Stomach (tissue), 9 donors: ENCODE measurements around the gene SENP7. TPM values are rescaled to one million over a fixed set of nuclear protein-coding genes. Genes with fewer than 3 reads are reported as not detected.

Experiments used
- DNase-seq, 2 donors: peaks; one replicate each; pipeline versions ENCODE4 v3.0.0 to v3.0.0-alpha.2; 2013 to 2019
- H3K27ac ChIP-seq, 5 donors: fragments of 200-600 bp in 4 of 5; sonication (generic) in 4 of 5; one replicate each; pipeline ENCODE4 v1.5.1; 2013 to 2019; ENCODE audit warnings: mild to moderate bottlenecking in 1 of 5, moderate library complexity in 1 of 5
- H3K27me3 ChIP-seq, 3 donors: fragments of 200-600 bp; sonication (generic); one replicate each; pipeline ENCODE4 v1.5.1; 2017 to 2019; ENCODE audit warnings: mixed run types in 1 of 3
- H3K36me3 ChIP-seq, 4 donors: fragments of 200-600 bp; sonication (generic); 1 replicate in 3 of 4; 2 replicates in 1 of 4; pipeline ENCODE4 v1.5.1; 2016 to 2019
- H3K4me1 ChIP-seq, 4 donors: fragments of 200-600 bp; sonication (generic); one replicate each; pipeline ENCODE4 v1.5.1; 2016 to 2019
- H3K4me3 ChIP-seq, 4 donors: fragments of 200-600 bp; sonication (generic) in 3 of 4; one replicate each; pipeline ENCODE4 v1.5.1; 2016 to 2019; ENCODE audit warnings: mild to moderate bottlenecking in 1 of 4
- H3K9me3 ChIP-seq, 4 donors: fragments of 200-600 bp; sonication (generic); one replicate each; pipeline ENCODE4 v1.5.1; 2016 to 2019
- EP300 ChIP-seq: sonication (generic); formaldehyde crosslinking; IDR thresholded peaks from one replicate; pipeline ENCODE4 v1.6.1; 2017; ENCODE audit warnings: antibody characterized with exemption
- POLR2A ChIP-seq, 4 donors: fragments of 450-650 bp; IDR thresholded peaks; one replicate each; pipeline ENCODE4 v1.6.1; 2016; ENCODE audit warnings: antibody characterized with exemption in 4 of 4, control low read depth in 2 of 4, mild to moderate bottlenecking in 1 of 4, moderate library complexity in 1 of 4
- POLR2AphosphoS5 ChIP-seq, 3 donors: sonication (generic); formaldehyde crosslinking; IDR thresholded peaks; one replicate each; pipeline ENCODE4 v1.6.1; 2016; ENCODE audit warnings: antibody characterized with exemption in 3 of 3
- WGBS, 5 donors: extraction: QIAGEN DNeasy Blood & Tissue Kit in 3 of 5; methylation state at CpG; one replicate each; pipeline versions ENCODE4 v1.1.5 to v1.1.7; 2013 to 2018; 5-methylcytosine and 5-hydroxymethylcytosine counted together
- intact Hi-C: fragments of 100-400 bp; cut with DNase I; formaldehyde crosslinking; loops from one replicate; pipeline ENCODE4 v1.15.1; 2023; ENCODE audit warnings: low total_unique reads
- polyA plus RNA-seq, 3 donors: library from polyadenylated mRNA; stranded (reverse); fragments of 200-250 nt; gene quantifications; one replicate each; pipeline ENCODE4 v1.2.3, GENCODE V29; 2013
- total RNA-seq, 5 donors: library from RNA; depleted of rRNA; stranded (reverse); fragments of >200 nt; gene quantifications; one replicate each; pipeline versions ENCODE4 v1.1.0 to v1.2.3, GENCODE V29; 2014 to 2016
- TF ChIP-seq, protein P1 (sequence below), 7 experiments: fragments of 450-650 bp in 4 of 7; fragments of 200-600 bp in 3 of 7; sonication (generic) in 3 of 7; IDR thresholded peaks; one replicate each; pipeline ENCODE4 v1.5.1; 2016 to 2019; ENCODE audit warnings: antibody characterized with exemption in 7 of 7, control low read depth in 2 of 7, mild to moderate bottlenecking in 1 of 7
- donor health status: healthy with polysubstance abuse.
- donor health status: Bipolar disorder and iron deficiency.
- donor health status: healthy.

The SENP7 gene
- total and polyA plus RNA-seq, 8 donors, result 1.4 to 93.1 (median 14.6) TPM

GRCh38 chr3:101381809-101382208 is 131.2 kb downstream of the SENP7 start:
- Histone ChIP-seq H3K27me3 (no peaks in the 10 kb centered on the region), H3K4me1 (peaks cover 0 to 43% (median 19%) of the 10 kb centered on the region in 4 donors), H3K36me3 (peaks cover 0 to 8% (median 2%) of the 10 kb centered on the region in 4 donors), H3K9me3 (peaks cover 0 to 4% (median 0%) of the 10 kb centered on the region in 4 donors), H3K4me3 (no peak overlapping the region), H3K27ac (no peak overlapping the region)
- DNase-seq, result peak in 1 of 2 donors; percentile 40
- intact Hi-C loops, result no loop called here
- no peak for TF ChIP-seq EP300
- no peak for TF ChIP-seq POLR2AphosphoS5 (IDR thresholded peaks at IDR 0.05)
- no peak for TF ChIP-seq POLR2A (IDR thresholded peaks at IDR 0.05)
- TF ChIP-seq, protein P1, sequence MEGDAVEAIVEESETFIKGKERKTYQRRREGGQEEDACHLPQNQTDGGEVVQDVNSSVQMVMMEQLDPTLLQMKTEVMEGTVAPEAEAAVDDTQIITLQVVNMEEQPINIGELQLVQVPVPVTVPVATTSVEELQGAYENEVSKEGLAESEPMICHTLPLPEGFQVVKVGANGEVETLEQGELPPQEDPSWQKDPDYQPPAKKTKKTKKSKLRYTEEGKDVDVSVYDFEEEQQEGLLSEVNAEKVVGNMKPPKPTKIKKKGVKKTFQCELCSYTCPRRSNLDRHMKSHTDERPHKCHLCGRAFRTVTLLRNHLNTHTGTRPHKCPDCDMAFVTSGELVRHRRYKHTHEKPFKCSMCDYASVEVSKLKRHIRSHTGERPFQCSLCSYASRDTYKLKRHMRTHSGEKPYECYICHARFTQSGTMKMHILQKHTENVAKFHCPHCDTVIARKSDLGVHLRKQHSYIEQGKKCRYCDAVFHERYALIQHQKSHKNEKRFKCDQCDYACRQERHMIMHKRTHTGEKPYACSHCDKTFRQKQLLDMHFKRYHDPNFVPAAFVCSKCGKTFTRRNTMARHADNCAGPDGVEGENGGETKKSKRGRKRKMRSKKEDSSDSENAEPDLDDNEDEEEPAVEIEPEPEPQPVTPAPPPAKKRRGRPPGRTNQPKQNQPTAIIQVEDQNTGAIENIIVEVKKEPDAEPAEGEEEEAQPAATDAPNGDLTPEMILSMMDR (IDR thresholded peaks at IDR 0.05), result peak in 4 of 7 experiments; percentile 18 to 35 (median 28)

DNA sequence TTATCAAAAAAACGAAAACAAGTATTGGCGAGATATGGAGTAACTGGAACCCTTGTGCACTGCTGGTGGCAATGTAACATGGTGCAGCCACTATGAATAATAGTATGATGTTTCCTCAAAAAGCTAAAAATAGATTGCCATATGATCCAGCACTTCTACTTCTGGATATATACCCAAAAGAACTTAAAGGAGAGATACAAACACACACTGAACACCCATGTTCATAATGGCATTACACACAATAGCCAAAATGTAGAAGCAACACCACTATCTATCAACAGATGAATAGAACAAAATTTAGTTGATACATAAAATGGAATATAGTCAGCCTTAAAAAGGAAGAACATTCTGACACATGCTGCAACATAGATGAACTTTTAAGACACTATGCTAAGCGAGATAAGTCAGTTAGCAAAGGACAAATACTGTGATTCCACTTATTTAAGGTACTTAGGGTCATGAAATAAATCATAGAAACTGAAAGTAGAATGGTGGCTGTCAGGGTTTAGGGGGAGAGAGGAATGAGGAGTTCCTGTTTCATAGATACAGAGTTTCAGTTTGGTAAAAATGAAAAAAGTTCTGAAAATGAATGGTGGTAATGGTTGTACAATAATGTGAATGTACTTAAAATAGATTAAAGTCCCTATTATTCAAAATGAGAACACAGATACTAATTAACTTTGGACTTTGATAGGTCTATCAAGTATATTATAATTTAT is 133.2 kb downstream of the SENP7 start:
- Histone ChIP-seq H3K4me1 (peaks cover 0 to 35% (median 14%) of the 10 kb centered on the region in 4 donors), H3K27me3 (no peaks in the 10 kb centered on the region), H3K4me3 (no peak overlapping the region), H3K9me3 (peaks cover 0 to 4% (median 0%) of the 10 kb centered on the region in 4 donors), H3K27ac (no peak overlapping the region), H3K36me3 (peaks cover 0 to 8% (median 2%) of the 10 kb centered on the region in 4 donors)
- no peak for TF ChIP-seq POLR2A (IDR thresholded peaks at IDR 0.05)
- TF ChIP-seq, protein P1 (IDR thresholded peaks at IDR 0.05), result no peak
- TF ChIP-seq EP300, result no peak
- TF ChIP-seq POLR2AphosphoS5 (IDR thresholded peaks at IDR 0.05), result no peak
- WGBS, 5 donors, result 87 to 92% (median 91%) methylated on average over 3 of the region's 3 CpGs
- DNase-seq, result no peak
- intact Hi-C loops, result no loop called here

DNA sequence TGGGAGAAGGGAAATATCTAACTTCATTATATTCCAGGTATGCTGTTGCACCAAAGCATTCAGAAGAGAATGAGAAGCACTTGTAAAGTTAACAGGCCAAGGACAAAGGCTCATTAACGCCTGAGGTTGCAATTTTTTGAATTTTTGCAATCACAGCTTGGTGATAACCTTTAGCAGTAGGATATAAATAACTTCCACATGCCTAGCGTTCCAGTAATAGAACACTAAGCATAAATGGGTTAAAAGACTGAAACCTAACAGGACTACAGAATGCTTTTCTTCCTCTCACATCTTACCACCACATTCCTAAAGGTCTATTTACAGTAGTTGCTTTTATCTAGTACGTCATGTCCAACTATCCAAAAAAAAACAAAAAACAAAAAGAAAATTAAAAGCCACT is 135.2 kb downstream of the SENP7 start:
- Histone ChIP-seq H3K4me3 (no peak overlapping the region), H3K27me3 (no peaks in the 10 kb centered on the region), H3K4me1 (peaks cover 0 to 29% (median 10%) of the 10 kb centered on the region in 4 donors), H3K36me3 (no peaks in the 10 kb centered on the region), H3K9me3 (peaks cover 0 to 4% (median 0%) of the 10 kb centered on the region in 4 donors), H3K27ac (peak overlapping the region in 2 of 5 donors; percentile 7 to 9)
- TF ChIP-seq, protein P1 (IDR thresholded peaks at IDR 0.05), result no peak
- TF ChIP-seq POLR2AphosphoS5 (IDR thresholded peaks at IDR 0.05) (no peak), EP300 (no peak)
- intact Hi-C loops, result no loop called here
- WGBS, 5 donors, result 31 to 43% (median 41%) methylated on average over 3 of the region's 3 CpGs
- DNase-seq, result no peak

GRCh38 chr3:101377209-101377608 is 135.8 kb downstream of the SENP7 start:
- peaks cover 0 to 25% (median 10%) of the 10 kb centered on the region in 4 donors for H3K4me1 ChIP-seq
- H3K27ac ChIP-seq, result peak overlapping the region in 2 of 5 donors; percentile 7 to 9
- no peaks in the 10 kb centered on the region for H3K36me3 ChIP-seq
- DNase-seq, result no peak
- WGBS, 5 donors, result 57 to 76% (median 68%) methylated on average over 4 of the region's 4 CpGs
- no peak overlapping the region for H3K4me3 ChIP-seq
- intact Hi-C loops, result no loop called here
- TF ChIP-seq, protein P1 (IDR thresholded peaks at IDR 0.05), result no peak
- no peak for TF ChIP-seq POLR2AphosphoS5 (IDR thresholded peaks at IDR 0.05)
- TF ChIP-seq EP300, result no peak
- H3K27me3 ChIP-seq, result no peaks in the 10 kb centered on the region
- H3K9me3 ChIP-seq, result peaks cover 0 to 4% (median 0%) of the 10 kb centered on the region in 4 donors
